B cell (primary cell): Measurements from ENCODE around the gene AUNIP.

Experiments used
- EZH2 ChIP-seq: IDR thresholded peaks from 2 replicates; pipeline ENCODE4 v1.6.1; 2012; ENCODE audit warnings: borderline replicate concordance, low read depth, mild to moderate bottlenecking, moderate library complexity, low read length; ENCODE audit not compliant: insufficient read depth, poor library complexity, severe bottlenecking
- TF ChIP-seq, protein P1 (sequence below): fragments of 200-600 bp; IDR thresholded peaks from one replicate; pipeline ENCODE4 v1.8.0; 2022; ENCODE audit warnings: antibody characterized with exemption, mild to moderate bottlenecking

DNA sequence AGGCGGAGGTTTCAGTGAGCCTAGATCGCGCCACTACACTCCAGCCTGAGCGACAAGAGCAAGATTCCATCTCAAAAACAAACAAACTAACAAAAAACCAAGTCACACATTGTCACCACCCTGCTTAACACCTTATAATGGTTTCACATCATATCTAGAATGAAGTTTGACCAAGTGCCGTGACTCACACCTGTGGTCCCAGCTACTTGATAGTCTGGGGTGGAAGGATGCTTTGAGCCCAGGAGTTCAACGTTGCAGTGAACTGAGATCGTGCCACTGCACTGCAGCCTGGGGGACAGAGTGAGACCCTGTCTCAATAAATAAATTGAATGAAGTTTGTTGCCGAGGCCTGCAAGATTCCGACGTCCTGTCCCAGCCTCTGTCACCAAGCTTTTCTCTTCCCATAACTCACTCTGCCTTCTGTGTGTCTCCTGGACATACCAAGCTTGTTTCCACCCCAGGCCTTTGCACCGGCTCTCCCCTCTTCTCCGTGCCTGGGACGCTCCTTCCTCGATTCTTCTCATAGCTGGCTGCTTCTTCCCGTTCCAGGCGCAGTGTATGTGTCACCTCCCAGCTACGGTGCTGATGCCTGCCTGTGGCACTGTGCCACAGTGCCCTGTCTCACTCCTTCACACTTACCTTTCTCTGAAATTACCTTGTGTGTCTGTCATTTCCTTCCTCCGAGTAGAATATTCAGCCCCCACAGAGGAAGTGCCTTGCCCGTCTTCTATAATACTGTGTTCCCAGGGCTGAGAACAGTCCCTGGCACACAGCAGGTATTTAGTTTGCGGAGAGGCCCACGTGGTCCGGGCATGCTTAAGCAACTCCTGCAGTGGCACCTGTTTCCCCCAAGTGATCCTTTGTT, 63.1 kb downstream of the AUNIP start:
- TF ChIP-seq, protein P1, sequence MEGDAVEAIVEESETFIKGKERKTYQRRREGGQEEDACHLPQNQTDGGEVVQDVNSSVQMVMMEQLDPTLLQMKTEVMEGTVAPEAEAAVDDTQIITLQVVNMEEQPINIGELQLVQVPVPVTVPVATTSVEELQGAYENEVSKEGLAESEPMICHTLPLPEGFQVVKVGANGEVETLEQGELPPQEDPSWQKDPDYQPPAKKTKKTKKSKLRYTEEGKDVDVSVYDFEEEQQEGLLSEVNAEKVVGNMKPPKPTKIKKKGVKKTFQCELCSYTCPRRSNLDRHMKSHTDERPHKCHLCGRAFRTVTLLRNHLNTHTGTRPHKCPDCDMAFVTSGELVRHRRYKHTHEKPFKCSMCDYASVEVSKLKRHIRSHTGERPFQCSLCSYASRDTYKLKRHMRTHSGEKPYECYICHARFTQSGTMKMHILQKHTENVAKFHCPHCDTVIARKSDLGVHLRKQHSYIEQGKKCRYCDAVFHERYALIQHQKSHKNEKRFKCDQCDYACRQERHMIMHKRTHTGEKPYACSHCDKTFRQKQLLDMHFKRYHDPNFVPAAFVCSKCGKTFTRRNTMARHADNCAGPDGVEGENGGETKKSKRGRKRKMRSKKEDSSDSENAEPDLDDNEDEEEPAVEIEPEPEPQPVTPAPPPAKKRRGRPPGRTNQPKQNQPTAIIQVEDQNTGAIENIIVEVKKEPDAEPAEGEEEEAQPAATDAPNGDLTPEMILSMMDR, result no peak
- no peak for TF ChIP-seq EZH2
